IMR-90 (cell line): ENCODE data around the gene PRM2. TPM values are rescaled to one million over a fixed set of nuclear protein-coding genes. Genes with fewer than 3 reads are reported as not detected.

ENCODE experiments used
- ATAC-seq: fragments of 200-7000 bp; cut with Tn5 transposase; 2 replicates; pipeline ENCODE4 v1.9.1; 2020; ENCODE audit warnings: low read depth, mild to moderate bottlenecking, moderate library complexity
- BruUV-seq: library from RNA; stranded (reverse); fragments of 400-500 nt; replicated peaks from 2 replicates; lab custom pipeline; 2021; lab: Mats Ljungman, UMichigan
- CTCF ChIA-PET: fragments of 300-600 bp; formaldehyde crosslinking; extraction: SDS; loops from one replicate; lab custom pipeline; 2021; ENCODE audit warnings: antibody characterized with exemption; lab: Yijun Ruan, JAX
- POLR2A ChIA-PET: fragments of 300-600 bp; sonication (Branson Sonifier 250); formaldehyde crosslinking; loops from one replicate; lab custom pipeline; 2022; ENCODE audit warnings: antibody characterized with exemption; ENCODE audit not compliant: unreplicated experiment; lab: Charles Lee
- DNase-seq: peaks from one replicate; pipeline ENCODE4 v3.0.0; 2013
- H2AFZ ChIP-seq: replicated peaks from 2 replicates; pipeline ENCODE3; 2013; ENCODE audit warnings: low read length, mild to moderate bottlenecking; ENCODE audit not compliant: poor library complexity
- H2AK5ac ChIP-seq: 2 replicates; pipeline ENCODE4 v1.6.1; 2013; ENCODE audit warnings: low read depth, low read length, inconsistent platforms
- H2AK9ac ChIP-seq: replicated peaks from 2 replicates; pipeline ENCODE3; 2013; ENCODE audit warnings: mild to moderate bottlenecking, low read depth, low read length, moderate library complexity; ENCODE audit not compliant: poor library complexity
- H2BK120ac ChIP-seq: 2 replicates; pipeline ENCODE4 v1.6.1; 2013; ENCODE audit warnings: low read depth, low read length, inconsistent platforms
- H2BK15ac ChIP-seq: 3 replicates; pipeline ENCODE4 v1.6.1; 2013; ENCODE audit warnings: low read depth, low read length, inconsistent platforms
- H2BK20ac ChIP-seq: 2 replicates; pipeline ENCODE4 v1.6.1; 2013; ENCODE audit warnings: low read depth, mild to moderate bottlenecking, inconsistent platforms, low read length, moderate library complexity
- H2BK5ac ChIP-seq: 2 replicates; pipeline ENCODE4 v1.6.1; 2013; ENCODE audit warnings: mild to moderate bottlenecking, low read depth, low read length, inconsistent platforms; ENCODE audit not compliant: poor library complexity, severe bottlenecking
- H3K14ac ChIP-seq: replicated peaks from 2 replicates; pipeline ENCODE4 v1.6.1; 2013; ENCODE audit warnings: low read depth, low read length, inconsistent platforms
- H3K18ac ChIP-seq: 2 replicates; pipeline ENCODE4 v1.6.1; 2013; ENCODE audit warnings: low read depth, low read length, control low read depth
- H3K23ac ChIP-seq: 2 replicates; pipeline ENCODE4 v1.6.1; 2013; ENCODE audit warnings: low read depth, low read length, inconsistent platforms
- H3K27ac ChIP-seq: 2 replicates; pipeline ENCODE4 v1.5.1; 2013; ENCODE audit warnings: mild to moderate bottlenecking, control low read depth, low read length; ENCODE audit not compliant: insufficient read depth
- H3K27me3 ChIP-seq: 2 replicates; pipeline ENCODE4 v1.6.1; 2013; ENCODE audit warnings: low read length; ENCODE audit not compliant: control insufficient read depth, insufficient read depth
- H3K36me3 ChIP-seq: 2 replicates; pipeline ENCODE4 v1.6.1; 2013; ENCODE audit warnings: low read length, mixed read lengths; ENCODE audit not compliant: control insufficient read depth, insufficient read depth
- H3K4ac ChIP-seq: 2 replicates; pipeline ENCODE4 v1.6.1; 2013; ENCODE audit warnings: low read depth, low read length, inconsistent platforms
- H3K4me1 ChIP-seq: 2 replicates; pipeline ENCODE4 v1.6.1; 2013; ENCODE audit warnings: low read length, mixed read lengths; ENCODE audit not compliant: control insufficient read depth, insufficient read depth
- H3K4me2 ChIP-seq: 2 replicates; pipeline ENCODE4 v1.6.1; 2013; ENCODE audit warnings: low read depth, mild to moderate bottlenecking, control low read depth, low read length, moderate library complexity
- H3K4me3 ChIP-seq: 2 replicates; pipeline ENCODE4 v1.5.1; 2013; ENCODE audit warnings: low read depth, mild to moderate bottlenecking, control low read depth, low read length, moderate library complexity; ENCODE audit not compliant: insufficient read depth
- H3K56ac ChIP-seq: 2 replicates; pipeline ENCODE4 v1.6.1; 2013; ENCODE audit warnings: low read length, inconsistent platforms; ENCODE audit not compliant: insufficient read depth; ENCODE audit errors: extremely low read depth
- H3K79me1 ChIP-seq, 2 experiments: 2 replicates each; pipeline ENCODE4 v1.6.1; 2013; ENCODE audit warnings: low read length in 2 of 2, inconsistent platforms in 1 of 2, low read depth in 1 of 2
- H3K9ac ChIP-seq: 2 replicates; pipeline ENCODE4 v1.6.1; 2013; ENCODE audit warnings: low read depth, low read length, control low read depth
- H3K9me1 ChIP-seq: 2 replicates; pipeline ENCODE4 v1.6.1; 2013; ENCODE audit warnings: low read length, inconsistent platforms; ENCODE audit not compliant: insufficient read depth
- H3K9me3 ChIP-seq: 2 replicates; pipeline ENCODE4 v1.6.1; 2013; ENCODE audit warnings: low read length; ENCODE audit not compliant: control insufficient read depth, insufficient read depth
- H4K20me1 ChIP-seq: 2 replicates; pipeline ENCODE4 v1.6.1; 2013; ENCODE audit warnings: low read length, inconsistent platforms; ENCODE audit not compliant: insufficient read depth
- H4K5ac ChIP-seq: 2 replicates; pipeline ENCODE4 v1.6.1; 2013; ENCODE audit warnings: mild to moderate bottlenecking, low read depth, low read length, control low read depth
- H4K8ac ChIP-seq, 2 experiments: 2 replicates each; pipeline ENCODE4 v1.6.1; 2013; ENCODE audit warnings: low read depth in 2 of 2, low read length in 2 of 2, control low read depth in 1 of 2, inconsistent platforms in 1 of 2
- H4K91ac ChIP-seq: 2 replicates; pipeline ENCODE4 v1.6.1; 2013; ENCODE audit warnings: low read depth, low read length, inconsistent platforms; ENCODE audit not compliant: insufficient read depth
- MAFK ChIP-seq: IDR thresholded peaks from 2 replicates; pipeline ENCODE4 v1.6.1; 2012; ENCODE audit warnings: low read depth, low read length, improper control_type of control experiment
- RCOR1 ChIP-seq: IDR thresholded peaks from 2 replicates; pipeline ENCODE4 v1.6.1; 2012; ENCODE audit warnings: mild to moderate bottlenecking, low read length, improper control_type of control experiment; ENCODE audit not compliant: insufficient replicate concordance
- RFX5 ChIP-seq: IDR thresholded peaks from 2 replicates; pipeline ENCODE4 v1.8.0; 2012; ENCODE audit warnings: low read depth, mild to moderate bottlenecking, low read length, moderate library complexity
- WGBS, 2 experiments: methylation state at CpG; one replicate each; pipeline versions ENCODE4 v1.1.5 to v1.1.7; 2013; ENCODE audit warnings: missing lambda C conversion rate in 2 of 2; ENCODE audit not compliant: insufficient read length in 1 of 2; ENCODE audit errors: extremely low coverage in 2 of 2; 5-methylcytosine and 5-hydroxymethylcytosine counted together
- dilution Hi-C: fragments of 300-500 bp; cut with HindIII; formaldehyde crosslinking; loops from one replicate; pipeline ENCODE4 v1.14.3; 2018; ENCODE audit warnings: low sequenced_read_pairs; ENCODE audit not compliant: unreplicated experiment
- in situ Hi-C: fragments of 300-500 bp; cut with MboI; formaldehyde crosslinking; loops from 3 replicates; pipeline ENCODE4 v1.14.3; 2019; ENCODE audit warnings: low sequenced_read_pairs, inconsistent platforms, mixed read lengths
- intact Hi-C: fragments of 100-400 bp; cut with micrococcal nuclease; formaldehyde crosslinking; loops from 2 replicates; pipeline ENCODE4 v1.10.0; 2022
- polyA plus RNA-seq, 3 experiments: library from polyadenylated mRNA; depleted of rRNA; stranded (reverse); fragments of >200 nt; gene quantifications; 2 replicates each; pipeline ENCODE4 v1.2.3, GENCODE V29; 2012; ENCODE audit warnings: low replicate concordance in 1 of 3
- total RNA-seq: library from RNA; depleted of rRNA; stranded (reverse); fragments of >200 nt; gene quantifications from 2 replicates; pipeline ENCODE4 v1.2.3, GENCODE V29; 2012

Gene PRM2
- total and polyA plus RNA-seq, 2 of the 4 experiments (the other 2 are of a cell fraction), result not detected

DNA sequence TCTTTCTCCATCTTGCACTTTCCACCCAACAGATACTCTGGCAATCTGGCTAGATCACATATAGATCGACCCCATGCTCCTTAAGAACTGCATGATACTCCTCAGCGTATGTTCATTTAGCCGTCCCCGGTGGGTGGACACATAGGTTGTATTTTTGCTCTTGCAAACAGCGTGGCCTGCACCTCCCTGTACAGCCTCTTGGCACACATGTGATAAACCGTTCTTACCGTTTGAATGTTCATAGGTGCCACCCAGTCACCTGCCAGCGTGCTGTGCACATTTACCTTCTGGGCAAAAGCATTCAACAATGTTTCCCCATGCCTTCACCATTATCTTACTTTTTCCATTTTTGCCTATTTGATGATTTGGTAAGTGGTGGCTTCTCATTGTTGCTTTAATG is 13.4 kb downstream of the PRM2 start:
- Histone ChIP-seq H3K9me3 (no peaks in the 10 kb centered on the region), H3K36me3 (no peaks in the 10 kb centered on the region), H3K4me3 (no peak overlapping the region), H4K20me1 (no peaks in the 10 kb centered on the region), H3K27me3 (peaks cover 14% of the 10 kb centered on the region), H2BK20ac (no peak overlapping the region), H3K14ac (no peak overlapping the region), H2BK15ac (no peak overlapping the region), H2AK9ac (no peak overlapping the region), H4K5ac (no peak overlapping the region), H3K4me2 (no peak overlapping the region), H3K4me1 (peaks cover 4% of the 10 kb centered on the region; the same call in 1 of the 2 replicates), H3K9me1 (no peaks in the 10 kb centered on the region), H3K4ac (no peak overlapping the region), H2AFZ (no peak overlapping the region), H3K18ac (no peak overlapping the region), H2BK120ac (no peak overlapping the region), H4K8ac (no peak overlapping the region), H3K79me1 (no peaks in the 10 kb centered on the region), H2BK5ac (no peak overlapping the region), H3K27ac (no peak overlapping the region), H3K56ac (no peak overlapping the region), H3K9ac (no peak overlapping the region), H4K91ac (no peak overlapping the region), H3K23ac (no peak overlapping the region), H2AK5ac (no peak overlapping the region)
- DNase-seq (no peak), ATAC-seq (no peak)
- in situ Hi-C loops (loop anchor here (5.0 kb wide), 1 partner anchor 44 kb away; no protein-coding TSS in a partner anchor), dilution Hi-C loops (no loop called here), intact Hi-C loops (no loop called here)
- CTCF ChIA-PET, result no interaction called here
- WGBS, 2 experiments, result 82% methylated on average over 5 of the region's 8 CpGs; no CpG with 5 or more reads in 1 of the 2 experiments
- POLR2A ChIA-PET, result no interaction called here
- BruUV-seq, result no TSS peak
- TF ChIP-seq RFX5 (no peak), RCOR1 (no peak), MAFK (no peak)
